Gastroesophageal sphincter (tissue), 4 donors: ENCODE data around the gene HECTD3. TPM values are rescaled to one million over a fixed set of nuclear protein-coding genes. Genes with fewer than 3 reads are reported as not detected.

Experiments
- ATAC-seq: fragments of 150-250 bp; one replicate; pipeline ENCODE4 v1.9.1; 2016; ENCODE audit warnings: mild to moderate bottlenecking, moderate library complexity
- H3K27ac ChIP-seq, 4 donors: fragments of 200-600 bp; sonication (generic) in 3 of 4; 1 replicate in 3 of 4; 2 replicates in 1 of 4; pipeline ENCODE4 v1.5.1; 2016 to 2019
- H3K27me3 ChIP-seq: fragments of 200-600 bp; sonication (generic); one replicate; pipeline ENCODE4 v1.5.1; 2019
- H3K36me3 ChIP-seq, 2 donors: fragments of 200-600 bp; sonication (generic); one replicate each; pipeline ENCODE4 v1.5.1; 2019; ENCODE audit warnings: control low read depth in 1 of 2
- H3K4me1 ChIP-seq, 3 donors: fragments of 200-600 bp; sonication (generic); 1 replicate in 2 of 3; 2 replicates in 1 of 3; pipeline ENCODE4 v1.5.1; 2016 to 2019; ENCODE audit warnings: control low read depth in 2 of 3
- H3K4me3 ChIP-seq, 2 donors: fragments of 200-600 bp; sonication (generic); one replicate each; pipeline ENCODE4 v1.5.1; 2019; ENCODE audit warnings: mild to moderate bottlenecking in 1 of 2, moderate library complexity in 1 of 2
- H3K9me3 ChIP-seq, 3 donors: fragments of 200-600 bp; sonication (generic); one replicate each; pipeline ENCODE4 v1.5.1; 2017 to 2019; ENCODE audit warnings: control low read depth in 2 of 3
- CTCF ChIP-seq, 4 experiments: fragments of 200-600 bp in 2 of 4; fragments of 450-650 bp in 2 of 4; sonication (generic) in 1 of 4; IDR thresholded peaks; one replicate each; pipeline ENCODE4 v1.5.1; 2017 to 2019; ENCODE audit warnings: antibody characterized with exemption in 4 of 4, mild to moderate bottlenecking in 2 of 4, moderate library complexity in 2 of 4
- EP300 ChIP-seq: sonication (generic); formaldehyde crosslinking; IDR thresholded peaks from one replicate; pipeline ENCODE4 v1.6.1; 2017; ENCODE audit warnings: antibody characterized with exemption, mild to moderate bottlenecking
- POLR2A ChIP-seq, 2 donors: fragments of 450-650 bp; IDR thresholded peaks; one replicate each; pipeline ENCODE4 v1.6.1; 2017; ENCODE audit warnings: antibody characterized with exemption in 2 of 2, mild to moderate bottlenecking in 2 of 2, moderate library complexity in 1 of 2
- POLR2AphosphoS5 ChIP-seq: sonication (generic); formaldehyde crosslinking; IDR thresholded peaks from one replicate; pipeline ENCODE4 v1.6.1; 2017; ENCODE audit warnings: antibody characterized with exemption
- WGBS, 2 donors: methylation state at CpG; one replicate each; pipeline ENCODE4 v1.1.5; 2018; ENCODE audit warnings: low coverage in 1 of 2; 5-methylcytosine and 5-hydroxymethylcytosine counted together
- total RNA-seq, 4 donors: library from RNA; depleted of rRNA; stranded (reverse); fragments of >200 nt; gene quantifications; one replicate each; pipeline ENCODE4 v1.1.0, GENCODE V29; 2016

Gene HECTD3
- total RNA-seq, result 10 to 100 TPM; 27.7 to 48.6 (median 37.5) TPM

- H3K27me3 ChIP-seq, result no peaks in the 10 kb centered on the region
- no peak for TF ChIP-seq EP300
- TF ChIP-seq CTCF (IDR thresholded peaks at IDR 0.05), result peak in 2 of 4 experiments; percentile 4 to 28
- TF ChIP-seq POLR2A (IDR thresholded peaks at IDR 0.05), result peak; percentile 58 to 63
- TF ChIP-seq POLR2AphosphoS5, result peak; percentile 50
- H3K9me3 ChIP-seq, result no peaks in the 10 kb centered on the region
- H3K27ac ChIP-seq, result peak within 1 kb of the TSS; percentile 87 to 90 (median 90)
- H3K36me3 ChIP-seq, result peaks cover 0 to 61% of the 10 kb centered on the region in 2 donors
- peak within 1 kb of the TSS; percentile 94 to 100 for H3K4me3 ChIP-seq
- 0 to 7% methylated on average over 3 to 4 of the region's 62 CpGs for WGBS, 2 donors
- ATAC-seq, result peak; percentile 76
- peaks cover 0 to 58% (median 37%) of the 10 kb centered on the region in 3 donors for H3K4me1 ChIP-seq
These were observed at the start of gene HECTD3 for GRCh38 chr1:45010855-45011811. TSS of gene HECTD3 (minus strand) at chr1:45011324. CDS start at chr1:45011257, 67 bp downstream.

GRCh38 chr1:45059829-45060228 is 48.7 kb upstream of the HECTD3 start:
- no peak overlapping the region for H3K4me3 ChIP-seq
- 81 to 89% methylated on average over 2 of the region's 2 CpGs for WGBS, 2 donors
- TF ChIP-seq POLR2A (IDR thresholded peaks at IDR 0.05) (no peak), POLR2AphosphoS5 (no peak), CTCF (IDR thresholded peaks at IDR 0.05) (no peak), EP300 (no peak)
- H3K27me3 ChIP-seq, result no peaks in the 10 kb centered on the region
- no peaks in the 10 kb centered on the region for H3K9me3 ChIP-seq
- H3K4me1 ChIP-seq, result no peaks in the 10 kb centered on the region
- peaks cover 0 to 58% of the 10 kb centered on the region in 2 donors for H3K36me3 ChIP-seq
- no peak overlapping the region for H3K27ac ChIP-seq
- ATAC-seq, result no peak

GRCh38 chr1:45057542-45057941 is 46.4 kb upstream of the HECTD3 start:
- H3K9me3 ChIP-seq, result no peaks in the 10 kb centered on the region

GRCh38 chr1:45051005-45051772 is 40.1 kb upstream of the HECTD3 start:
- H3K4me1 ChIP-seq, result no peaks in the 10 kb centered on the region
- no peaks in the 10 kb centered on the region for H3K9me3 ChIP-seq
- 52 to 70% methylated on average over 1 to 2 of the region's 2 CpGs for WGBS, 2 donors
- no peak overlapping the region for H3K4me3 ChIP-seq
- H3K27ac ChIP-seq, result no peak overlapping the region
- ATAC-seq, result no peak
- H3K36me3 ChIP-seq, result peaks cover 0 to 45% of the 10 kb centered on the region in 2 donors
- H3K27me3 ChIP-seq, result no peaks in the 10 kb centered on the region
- TF ChIP-seq CTCF (IDR thresholded peaks at IDR 0.05) (no peak), POLR2A (IDR thresholded peaks at IDR 0.05) (no peak), POLR2AphosphoS5 (no peak), EP300 (no peak)

More at GRCh38 chr1:45057542-45057941, 46.4 kb upstream of the HECTD3 start:
- no peak overlapping the region for H3K4me3 ChIP-seq
- no peak for TF ChIP-seq EP300
- no peak for TF ChIP-seq POLR2AphosphoS5
- TF ChIP-seq CTCF (IDR thresholded peaks at IDR 0.05), result no peak
- no peak for TF ChIP-seq POLR2A (IDR thresholded peaks at IDR 0.05)
- peaks cover 0 to 62% of the 10 kb centered on the region in 2 donors for H3K36me3 ChIP-seq
- no peak for ATAC-seq
- no peak overlapping the region for H3K27ac ChIP-seq
- H3K4me1 ChIP-seq, result no peaks in the 10 kb centered on the region
- no peaks in the 10 kb centered on the region for H3K27me3 ChIP-seq
- 75 to 88% methylated on average over 1 of the region's 1 CpG for WGBS, 2 donors
